Stimulated activated CD8-positive, alpha-beta memory T cell treated with anti-CD3 and anti-CD28 coated beads, Interleukin-15, amount 100 ng/mL, for 48 hours (primary cell): Measurements from ENCODE around the gene DENND1A.

Source experiments
- DNase-seq, 2 donors: peaks; one replicate each; pipeline ENCODE4 v3.0.0-alpha.2; 2020; ENCODE audit warnings: low read depth in 2 of 2

DENND1A gene

DNA sequence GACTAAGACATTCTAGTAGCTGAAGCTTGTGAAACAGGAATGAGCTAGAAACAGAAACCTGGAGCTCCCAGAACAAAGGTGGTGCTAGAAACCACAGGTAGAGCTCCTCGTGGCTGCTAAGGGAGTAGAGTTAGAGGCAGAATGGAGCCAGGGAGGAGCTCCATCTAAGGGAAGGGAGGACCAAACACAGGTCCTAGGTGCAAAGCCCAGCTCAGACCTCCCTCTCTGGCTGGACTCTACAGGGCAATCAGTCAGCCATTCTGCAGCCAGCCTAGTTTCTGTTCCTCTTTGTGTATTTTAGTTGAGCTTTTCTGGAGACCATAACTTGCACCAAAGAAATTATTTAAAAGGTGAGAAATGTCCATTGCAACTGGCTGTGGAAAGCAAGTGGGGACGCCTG is 503.5 kb downstream of the DENND1A start:
- DNase-seq: no peak

DNA sequence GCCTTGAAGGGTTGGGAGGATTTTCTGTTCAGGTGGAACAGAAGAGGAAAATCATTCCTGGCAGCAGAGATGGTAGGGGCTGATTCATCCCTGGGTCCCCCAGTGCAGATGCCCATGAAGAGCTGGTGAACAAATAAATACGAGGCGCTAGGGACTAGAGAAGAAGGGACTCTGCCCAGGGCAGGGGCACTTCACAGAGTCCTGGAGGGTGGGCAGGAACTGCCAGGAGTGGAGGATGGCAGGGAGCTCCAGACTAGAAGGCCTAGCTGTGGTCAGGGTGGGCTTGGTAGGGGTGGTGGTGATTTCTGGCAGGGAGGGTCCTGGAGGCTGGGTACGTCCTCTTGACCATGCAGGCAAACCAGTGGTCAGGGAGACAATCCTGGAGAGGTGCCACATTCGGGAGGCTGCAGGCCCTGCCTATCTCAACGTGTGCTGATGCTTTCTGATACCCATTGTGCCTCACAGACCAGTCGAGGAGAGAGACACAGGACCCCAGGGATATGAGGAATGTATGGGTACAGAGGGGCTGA is 504.0 kb downstream of the DENND1A start:
- no peak for DNase-seq

DNA sequence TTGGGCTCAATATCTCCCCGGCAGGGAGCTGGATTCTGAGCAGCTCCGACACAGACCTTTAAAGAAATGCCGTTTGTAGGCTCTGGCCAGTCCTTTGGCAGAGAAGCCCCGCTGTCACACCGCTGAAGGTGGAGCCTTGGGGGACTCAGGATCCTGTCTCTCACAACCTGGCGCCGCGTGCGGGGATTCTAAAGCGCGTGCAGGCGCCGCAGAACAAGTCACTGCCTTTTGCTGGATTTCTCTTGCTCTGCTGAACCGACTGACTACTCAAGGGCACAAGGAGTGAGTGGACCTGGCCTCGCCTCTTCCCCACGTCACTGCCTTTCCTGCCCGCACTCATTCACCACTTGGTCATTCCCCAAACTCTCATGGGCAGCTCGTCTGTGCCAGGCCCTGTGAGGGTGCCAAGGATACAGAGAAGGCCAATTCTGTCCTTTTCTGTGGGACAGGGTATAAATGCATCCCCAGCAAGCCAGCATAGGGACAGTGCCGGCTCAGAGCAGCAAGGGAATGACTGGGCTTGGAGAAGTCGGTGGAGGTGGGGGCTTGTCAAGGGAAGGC is 504.6 kb downstream of the DENND1A start:
- DNase-seq: no peak

DNA sequence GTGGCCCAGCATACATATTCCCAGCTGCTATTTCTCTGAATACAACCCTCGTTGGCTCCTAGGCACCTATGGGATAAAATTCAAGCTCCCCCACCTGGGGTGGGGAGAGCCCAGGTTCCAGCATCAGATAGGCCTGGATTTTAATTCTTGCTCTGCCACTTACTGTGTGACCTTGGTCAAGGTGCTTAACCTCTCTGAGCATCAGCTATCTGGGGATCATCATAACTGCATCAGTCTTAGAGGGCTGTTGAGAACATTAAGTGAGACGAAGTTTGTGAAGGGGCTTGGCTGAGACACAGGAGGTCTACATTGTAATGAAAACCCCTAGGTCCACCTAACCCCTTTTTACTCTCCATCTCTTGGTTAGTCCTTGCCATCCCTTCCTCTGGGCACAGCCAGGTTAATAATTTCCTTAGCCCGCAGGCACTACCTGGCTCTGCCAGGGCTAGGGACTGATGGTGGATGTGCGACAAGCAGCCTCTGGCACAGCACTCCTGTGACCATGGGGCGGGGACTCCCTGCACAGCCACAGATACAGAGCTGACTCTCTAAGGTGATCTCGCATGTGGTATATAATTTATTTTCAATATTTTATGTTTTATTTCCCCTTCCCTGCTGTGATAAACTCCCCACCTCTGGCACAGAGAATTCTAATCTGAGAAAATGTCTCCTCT is 505.2 kb downstream of the DENND1A start:
- DNase-seq: no peak

DNA sequence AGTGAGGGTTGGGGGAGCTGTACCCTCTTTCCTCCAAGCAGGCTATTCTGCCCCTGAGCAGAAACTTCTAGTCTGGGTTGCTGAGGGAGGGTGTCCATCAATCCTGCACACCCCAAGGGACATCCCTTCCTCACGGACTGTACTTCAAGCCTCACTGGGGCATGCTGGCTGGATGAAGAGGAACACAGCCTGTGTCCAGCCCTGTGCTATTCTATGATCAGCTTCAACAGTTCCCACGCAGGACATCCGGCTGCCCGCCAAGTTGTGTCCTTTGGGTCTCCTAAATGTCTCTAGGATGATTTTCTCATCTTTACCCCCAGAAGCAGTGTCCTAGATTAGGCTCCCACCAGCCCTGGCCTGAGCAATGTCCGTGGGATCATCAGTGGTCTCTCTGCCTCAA is 505.8 kb downstream of the DENND1A start:
- no peak for DNase-seq

DNA sequence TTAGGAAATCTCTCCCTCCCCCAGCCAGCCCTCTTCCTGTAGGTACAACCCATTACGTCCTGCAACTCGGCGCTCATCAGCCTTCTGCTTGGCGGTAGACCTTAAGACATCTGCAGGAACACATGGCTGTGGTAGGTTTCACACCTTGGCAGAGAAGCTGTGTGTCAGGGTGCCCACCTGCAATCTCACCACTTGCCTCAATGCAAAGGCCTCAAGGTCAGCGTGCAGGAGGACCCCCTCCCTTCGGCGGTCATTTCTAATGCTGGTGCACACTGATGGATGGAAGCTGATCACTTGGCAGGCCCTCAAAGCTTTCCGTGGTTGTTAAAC is 506.6 kb downstream of the DENND1A start:
- no peak for DNase-seq

DNA sequence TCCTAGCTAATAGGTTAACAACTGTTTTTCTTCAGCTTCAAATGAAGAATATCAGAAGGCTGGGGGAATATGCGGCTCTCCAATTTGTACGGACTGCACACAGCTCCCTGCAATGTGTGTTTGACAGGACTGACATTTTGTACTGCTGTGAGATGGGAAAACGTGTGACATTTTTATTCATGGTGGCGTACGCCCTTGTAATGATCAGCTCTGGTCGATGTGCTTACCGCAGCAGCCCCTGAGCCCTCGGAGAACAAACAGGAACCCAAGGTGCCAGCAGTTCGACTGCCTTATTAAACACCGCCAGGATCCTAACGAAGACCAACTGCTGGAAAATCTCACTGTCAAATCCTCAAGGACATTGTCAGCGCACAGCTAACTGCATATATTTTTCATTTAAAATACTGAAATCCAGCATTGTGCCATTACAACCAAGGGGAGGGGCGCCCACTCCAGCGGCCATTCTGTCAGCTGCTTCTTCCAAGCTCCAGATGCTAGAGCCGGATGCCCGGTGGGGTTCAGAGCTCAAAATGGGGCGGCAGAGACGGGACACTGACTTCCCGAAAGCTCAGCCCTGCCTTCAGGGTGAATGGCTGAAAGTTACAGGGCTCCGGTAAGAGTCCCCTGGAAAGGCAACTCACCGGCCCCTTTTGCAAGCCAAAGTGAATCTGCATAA is 507.2 kb downstream of the DENND1A start:
- DNase-seq: no peak

DNA sequence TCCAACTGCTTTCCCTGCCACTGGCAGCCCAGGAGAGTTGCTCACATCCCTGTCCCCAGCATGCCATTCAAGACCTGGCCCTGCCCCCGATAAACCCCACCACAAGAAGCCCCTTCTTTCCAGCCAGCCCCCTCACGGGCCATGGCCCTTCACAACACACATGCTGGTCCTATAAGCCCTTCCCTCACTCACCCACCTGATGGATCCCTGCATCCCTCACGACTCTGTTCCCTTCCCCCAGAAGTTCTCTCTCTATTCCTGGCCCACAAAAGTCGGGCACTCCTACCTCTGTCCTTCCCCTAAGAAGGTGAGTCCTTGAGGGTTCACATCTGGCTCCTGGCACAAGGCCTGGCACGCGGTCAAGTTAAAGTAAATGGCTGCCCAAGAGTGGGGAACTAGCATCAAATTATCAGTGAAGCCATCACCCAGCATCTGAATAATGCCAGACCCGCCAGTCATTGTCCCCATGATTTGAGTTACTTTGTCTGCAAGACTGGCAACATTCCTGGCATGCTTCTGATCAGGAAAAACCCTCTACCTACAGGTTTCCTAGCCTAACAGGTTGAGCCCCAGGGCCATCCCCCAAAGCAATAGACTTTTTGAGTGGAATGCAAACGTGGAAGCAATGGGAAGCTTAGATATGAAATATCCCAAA is 508.0 kb downstream of the DENND1A start:
- DNase-seq: no peak

DNA sequence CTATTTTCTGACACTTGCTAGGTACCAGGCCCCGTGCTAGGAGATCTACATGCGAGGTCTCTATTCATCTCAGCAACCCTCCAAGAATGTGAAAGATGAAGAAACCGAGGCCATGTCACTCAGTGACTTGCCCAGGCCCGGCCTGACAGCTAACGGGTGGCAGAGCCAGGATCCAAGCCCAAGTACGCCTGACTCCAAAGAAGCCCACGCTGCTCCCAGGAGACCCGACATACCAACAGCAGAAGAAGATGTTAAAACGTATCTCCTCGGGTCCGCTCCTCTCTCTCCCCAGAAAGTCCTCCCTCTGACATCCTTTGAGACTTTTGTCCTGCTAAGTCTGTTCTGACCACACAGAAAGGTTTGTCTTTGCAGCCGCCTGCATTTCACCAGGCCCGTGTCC is 508.7 kb downstream of the DENND1A start:
- DNase-seq: no peak

DNA sequence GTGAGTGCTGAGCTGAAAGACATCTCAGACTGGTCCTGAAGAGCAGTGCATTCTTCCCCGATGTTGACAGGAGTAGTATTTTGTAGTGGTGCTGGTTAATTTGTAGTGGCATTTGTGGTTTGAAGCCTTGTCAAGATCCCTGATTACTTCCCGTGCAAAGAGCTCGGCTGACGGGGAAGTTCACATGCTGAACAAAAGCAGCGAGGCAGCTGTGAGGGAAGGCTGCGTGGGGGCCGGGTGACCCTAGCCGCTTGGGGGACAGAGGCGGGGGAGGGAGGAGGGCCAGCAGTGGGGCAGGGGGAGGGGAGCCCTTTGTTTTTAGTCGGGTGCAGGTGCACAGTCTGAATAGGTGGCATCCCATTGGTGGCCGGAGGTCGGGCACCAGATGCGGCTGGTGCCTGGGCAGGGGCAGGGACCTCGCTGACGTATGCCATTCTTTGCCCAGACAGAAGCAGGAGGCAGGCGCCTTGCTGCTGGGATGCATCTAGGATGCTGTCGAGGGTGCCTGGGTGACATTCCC is 509.3 kb downstream of the DENND1A start:
- DNase-seq: no peak

DNA sequence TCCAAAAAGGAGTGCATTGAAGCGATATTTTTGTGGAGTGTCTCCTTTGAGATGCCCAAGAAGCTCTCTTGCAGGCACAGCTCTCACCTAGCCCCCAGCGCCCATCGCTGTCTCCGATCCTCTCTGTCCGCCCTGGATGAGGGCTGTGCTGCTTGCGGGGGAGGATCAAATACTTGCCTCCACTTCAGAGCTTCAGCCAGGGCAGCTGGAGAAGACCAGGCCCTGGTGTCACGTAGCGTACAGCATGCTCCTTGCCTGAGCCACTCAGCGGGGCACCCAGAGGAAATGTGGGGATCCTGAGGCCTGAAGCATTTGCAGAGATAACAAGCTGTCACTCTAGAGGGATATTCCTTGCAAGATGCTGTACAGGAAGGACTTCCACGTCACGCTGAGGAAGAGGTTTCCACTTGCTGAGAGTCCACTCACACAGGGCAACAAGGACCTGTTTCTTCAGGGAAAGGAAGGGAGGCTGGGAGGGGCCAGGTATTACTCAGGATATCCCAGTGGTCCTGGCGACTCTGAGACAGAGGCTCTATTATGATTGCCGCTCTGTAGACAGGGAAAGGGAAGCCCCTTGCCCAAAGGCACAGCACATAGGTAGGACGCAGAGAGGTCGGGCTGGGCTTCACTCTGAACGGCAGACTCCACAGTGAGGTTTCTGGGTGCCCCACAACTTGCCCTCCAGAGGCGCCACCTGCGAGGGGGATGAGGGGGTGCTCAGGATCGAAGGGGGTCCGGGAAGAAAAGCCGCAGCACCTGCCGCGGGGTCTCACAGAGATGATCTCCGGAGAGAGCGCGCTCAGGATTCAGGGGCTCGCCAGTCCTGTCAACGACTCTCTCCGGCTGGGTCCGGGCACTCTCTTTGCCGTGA is 510.0 kb downstream of the DENND1A start:
- DNase-seq: no peak

DNA sequence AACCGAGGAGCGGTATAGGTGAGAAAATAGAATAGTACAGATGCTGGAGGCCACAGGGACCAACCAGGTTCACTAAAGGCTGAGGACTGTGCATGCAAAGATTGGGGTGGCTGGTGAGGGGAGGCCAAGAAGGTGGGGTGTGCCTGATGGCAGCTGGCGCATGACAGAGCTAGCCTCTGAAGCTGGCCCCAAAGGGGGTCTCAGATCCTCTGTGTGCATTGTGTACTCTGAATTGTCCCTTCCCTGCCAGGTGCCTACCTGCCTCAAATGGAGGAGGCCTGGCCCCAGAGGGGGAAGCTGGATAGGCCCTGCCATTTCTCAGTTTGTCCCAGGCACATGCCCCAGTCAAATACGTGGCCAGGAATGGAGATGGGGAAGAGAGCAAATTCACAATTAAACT is 510.8 kb downstream of the DENND1A start:
- no peak for DNase-seq

DNA sequence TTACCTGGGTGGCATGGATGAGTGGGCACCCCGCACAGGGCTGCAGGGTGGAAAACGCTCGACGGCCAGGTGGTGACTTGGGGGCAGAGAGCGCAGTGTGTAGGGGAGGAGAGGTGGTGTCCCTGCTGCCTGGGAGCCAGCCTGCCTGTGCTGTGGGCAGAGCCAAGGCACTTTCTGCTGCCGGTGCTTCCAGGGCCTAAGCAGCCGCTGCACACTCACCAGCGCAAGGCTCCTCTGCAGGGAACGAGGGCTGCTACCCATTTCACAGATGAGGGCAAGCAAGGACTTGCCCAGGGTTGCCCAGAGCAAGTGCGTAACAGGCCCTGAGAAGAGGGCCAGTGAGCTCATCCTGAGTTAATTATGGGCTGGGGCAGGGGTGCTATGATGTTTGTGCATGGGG is 511.4 kb downstream of the DENND1A start:
- no peak for DNase-seq

DNA sequence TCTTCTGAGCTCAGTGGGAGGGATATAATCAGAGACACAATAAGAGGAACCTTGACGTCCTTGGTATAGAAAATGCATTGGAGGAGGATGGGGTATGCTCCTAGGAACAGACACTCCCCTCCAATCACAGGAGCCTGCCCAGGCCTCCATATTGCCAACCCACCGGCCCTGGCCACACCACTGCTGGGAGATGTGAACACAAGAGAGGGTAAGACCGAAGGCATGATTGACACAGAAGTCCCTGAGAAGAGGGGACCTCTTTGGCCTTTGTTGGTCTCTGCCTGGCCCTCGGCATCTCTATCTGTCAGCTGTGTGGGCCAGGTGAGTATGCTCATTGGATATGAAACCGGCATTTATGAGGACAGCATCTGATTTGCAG is 511.9 kb downstream of the DENND1A start:
- no peak for DNase-seq

DNA sequence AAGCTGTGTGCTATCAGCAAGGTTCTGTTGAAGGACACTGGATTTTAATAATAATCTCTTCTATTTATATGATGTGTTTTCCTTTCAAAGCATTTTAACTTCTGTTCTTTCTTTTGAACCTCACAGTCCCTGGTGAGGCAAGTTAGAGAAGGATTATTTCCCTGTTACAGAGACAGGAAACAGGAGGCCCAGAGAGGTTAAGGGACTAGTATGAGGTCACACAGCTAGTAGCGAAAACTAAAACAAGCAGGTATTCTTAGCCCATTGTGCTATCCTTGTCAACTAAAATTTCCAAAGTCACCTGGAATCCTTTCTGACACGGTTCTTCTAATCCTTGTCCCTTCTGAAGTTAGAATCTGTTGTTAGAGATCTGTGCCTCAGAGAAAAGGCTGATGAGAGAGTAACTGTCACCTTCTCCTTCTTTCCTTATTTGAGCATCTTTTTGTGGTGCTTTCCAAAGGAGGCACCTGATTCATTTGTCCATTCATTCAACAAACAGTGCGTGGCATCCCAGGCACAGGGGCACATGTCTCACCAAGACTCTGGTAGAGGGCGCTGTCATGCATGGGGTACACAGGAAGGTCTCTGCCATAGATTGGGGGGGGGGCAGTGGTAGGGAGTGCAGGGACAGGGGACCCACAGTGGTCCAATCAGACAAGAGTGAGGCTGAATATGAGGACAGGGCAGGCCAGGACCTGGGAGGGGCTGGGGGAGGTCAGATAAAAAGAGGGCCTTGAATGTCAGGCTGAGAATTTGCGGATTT is 512.5 kb downstream of the DENND1A start:
- no peak for DNase-seq

DNA sequence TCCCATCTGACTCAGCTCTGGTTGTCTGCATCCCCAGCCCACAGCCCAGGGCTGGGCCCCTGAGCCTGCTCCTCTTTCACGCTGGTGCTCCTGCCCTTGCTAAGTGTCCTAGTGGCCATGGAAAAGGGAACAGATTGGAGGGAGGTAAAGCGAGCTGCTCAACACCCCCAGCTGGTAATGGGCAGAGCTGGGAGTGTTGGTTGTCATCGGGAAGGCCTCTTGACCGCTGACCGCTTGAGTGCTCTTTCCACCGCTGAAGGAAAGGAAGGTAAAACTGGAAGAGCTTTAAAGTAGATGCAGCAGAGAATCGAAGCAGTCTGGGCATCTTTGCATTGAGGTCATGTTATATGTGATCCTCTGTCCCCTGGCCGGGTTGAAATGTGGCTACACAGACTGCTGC is 513.8 kb downstream of the DENND1A start:
- no peak for DNase-seq

DNA sequence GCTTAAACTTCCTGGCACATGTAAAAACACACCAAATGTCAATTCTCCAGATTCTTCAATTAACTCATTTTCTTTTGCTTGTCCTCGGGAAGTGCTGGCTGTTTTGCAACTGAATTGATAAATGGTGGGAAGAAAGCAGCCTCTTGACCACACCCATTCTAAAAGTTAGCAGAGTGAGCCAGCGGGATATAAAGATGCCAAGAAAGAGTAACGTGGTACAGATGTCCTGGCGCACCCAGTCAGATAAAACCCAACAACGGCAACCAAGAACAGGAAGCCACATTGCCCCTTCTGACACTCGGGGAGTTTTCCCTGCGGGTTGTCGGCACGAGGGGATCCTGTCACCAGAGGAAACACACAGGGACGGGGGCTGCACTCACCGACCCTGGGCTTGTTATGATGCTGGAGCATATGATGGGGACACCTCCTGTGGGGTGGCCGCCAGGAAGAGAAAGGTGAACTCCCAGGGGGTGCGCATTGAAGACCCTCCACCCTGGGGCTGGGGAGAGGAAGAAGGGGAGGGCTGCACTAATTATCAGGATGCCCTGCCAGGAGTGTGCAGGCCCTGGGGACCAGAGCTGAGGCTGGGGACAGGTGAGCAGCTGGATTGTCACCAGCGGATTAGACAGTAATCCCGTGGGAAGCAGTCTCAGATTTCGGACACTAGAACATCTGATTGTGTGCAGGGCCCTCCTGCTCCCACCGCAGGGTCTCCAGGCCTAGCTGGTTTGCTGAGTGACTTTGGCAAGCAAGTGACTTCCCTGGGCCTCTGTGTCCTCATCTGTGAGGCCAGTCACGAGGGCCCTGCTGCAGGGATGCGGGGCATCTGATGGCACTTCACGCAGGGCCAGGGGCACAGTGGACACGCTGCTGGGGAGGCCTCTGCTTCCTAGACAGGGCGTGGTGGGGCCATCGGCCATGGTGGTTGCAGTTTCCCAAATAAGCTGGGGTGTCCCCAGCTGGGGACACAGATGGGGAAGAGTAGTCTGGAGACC is 514.7 kb downstream of the DENND1A start:
- no peak for DNase-seq

DNA sequence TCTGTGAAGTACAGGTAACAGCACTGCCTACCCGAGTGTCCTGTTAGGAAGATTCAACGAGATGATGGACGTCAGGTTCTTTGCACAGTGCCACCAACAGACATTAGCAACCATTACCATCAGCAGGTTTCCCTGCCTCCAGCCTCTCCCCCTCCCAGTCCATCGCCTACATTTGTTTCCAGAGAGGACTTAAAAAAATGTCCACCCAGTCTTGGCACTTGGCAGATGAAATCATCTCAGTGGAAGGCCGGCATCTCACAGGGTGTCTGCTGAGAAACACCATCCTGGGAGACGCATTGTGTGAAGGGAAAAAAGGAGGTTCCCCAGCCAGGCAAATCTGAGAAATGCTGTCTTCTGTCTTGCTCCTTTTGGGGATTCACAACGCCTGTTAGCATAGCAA is 515.7 kb downstream of the DENND1A start:
- DNase-seq: no peak

DNA sequence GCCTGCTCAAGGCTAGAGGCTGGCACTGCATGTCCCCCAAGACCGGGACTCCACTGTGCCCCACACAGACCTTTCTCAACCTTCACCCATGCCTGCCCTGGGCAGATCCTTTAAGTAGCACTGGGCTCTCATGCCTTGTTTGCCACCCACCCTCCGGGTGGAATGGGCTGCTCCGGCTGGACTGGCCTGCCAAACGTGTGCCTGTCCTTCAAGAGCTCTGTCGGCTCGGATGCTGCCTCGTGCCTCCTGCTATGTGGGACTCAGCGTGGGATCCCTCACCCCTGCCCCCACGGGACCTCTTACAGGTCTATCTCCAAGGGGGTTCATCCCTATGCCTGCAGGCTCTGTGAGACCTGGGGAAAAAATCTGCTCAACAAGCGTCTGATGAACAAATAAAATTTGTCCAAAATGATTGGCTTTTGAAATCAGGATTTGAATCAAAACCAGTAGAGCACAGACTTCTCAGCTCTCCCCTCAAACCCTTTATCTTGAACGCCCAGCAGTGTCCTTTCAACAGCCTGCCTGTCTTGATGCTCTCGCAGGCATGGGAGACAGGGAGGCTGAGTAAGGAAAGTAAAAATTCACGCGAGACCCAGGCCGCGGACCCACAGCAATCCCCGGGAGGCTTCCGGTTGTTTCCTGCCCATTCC is 517.6 kb downstream of the DENND1A start:
- DNase-seq: no peak
